Fibroblast of skin of back (primary cell): ENCODE data around the gene SCUBE2. TPM values are rescaled to one million over a fixed set of nuclear protein-coding genes. Genes with fewer than 3 reads are reported as not detected.
A peak's percentile ranks its signal among the peaks of the same experiment; 100 is the strongest.

Experiments used
- DNase-seq: peaks from one replicate; pipeline ENCODE4 v3.0.0-alpha.2; 2013
- polyA plus RNA-seq, 2 experiments: library from polyadenylated mRNA; unstranded; fragments of 120-200 nt; gene quantifications; one replicate each; pipeline ENCODE4 v1.2.1, GENCODE V29; 2013; ENCODE audit not compliant: insufficient read length in 2 of 2

SCUBE2 gene
- polyA plus RNA-seq (2013, experiment 1 of 2; ENCODE audit: insufficient read length): 1.2 TPM
- polyA plus RNA-seq (2013, experiment 2 of 2; ENCODE audit: insufficient read length): 0.82 TPM

DNA sequence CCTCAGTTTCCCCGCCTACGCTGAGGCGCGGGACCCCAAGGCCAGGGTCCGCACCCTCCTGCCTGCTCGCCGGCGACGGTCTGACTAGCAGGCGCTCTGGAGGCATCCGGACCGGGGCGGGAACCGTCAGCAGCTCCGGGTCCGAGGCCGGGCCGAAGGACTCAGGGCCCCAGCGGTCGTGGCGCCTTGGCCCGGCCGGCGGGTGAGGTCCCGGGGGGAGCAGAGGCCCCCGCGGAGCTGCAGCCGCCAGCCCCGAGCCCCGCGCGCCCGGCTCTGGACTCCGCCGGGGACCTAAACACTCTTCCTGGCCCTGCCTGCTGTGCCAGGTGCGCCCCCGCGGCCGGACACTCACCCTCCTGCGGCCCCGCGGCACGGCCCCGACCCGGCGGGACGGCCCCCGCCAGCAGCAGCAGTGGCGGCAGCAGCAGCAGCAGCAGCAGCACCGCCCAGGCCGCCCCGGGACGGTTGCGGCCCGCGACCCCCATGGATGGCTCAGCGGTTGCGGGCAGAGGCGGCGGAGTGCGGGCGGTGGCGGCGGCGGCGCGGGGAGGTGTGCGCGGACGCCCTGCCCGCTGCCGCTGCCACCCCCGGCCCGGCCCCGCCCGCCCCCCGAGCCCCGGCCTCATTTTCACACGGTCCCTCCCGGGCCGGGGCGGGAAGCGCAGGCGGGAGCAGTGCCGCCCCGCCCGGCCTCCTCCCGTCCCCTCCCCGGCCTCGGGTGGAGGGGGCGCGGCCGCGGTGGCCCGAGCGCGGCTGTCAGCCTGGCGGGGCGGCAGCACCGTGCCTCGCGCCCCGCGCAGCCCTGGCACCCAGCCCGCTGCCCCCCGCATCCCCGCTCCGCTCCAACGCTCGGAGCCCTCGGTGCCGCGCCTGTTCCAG is at the start of gene SCUBE2:
Gene SCUBE2, minus strand, starts transcription at position 556 of the 879 bp plus-strand sequence. Its CDS starts 71 bp downstream, at position 485.
- DNase-seq: no peak

DNA sequence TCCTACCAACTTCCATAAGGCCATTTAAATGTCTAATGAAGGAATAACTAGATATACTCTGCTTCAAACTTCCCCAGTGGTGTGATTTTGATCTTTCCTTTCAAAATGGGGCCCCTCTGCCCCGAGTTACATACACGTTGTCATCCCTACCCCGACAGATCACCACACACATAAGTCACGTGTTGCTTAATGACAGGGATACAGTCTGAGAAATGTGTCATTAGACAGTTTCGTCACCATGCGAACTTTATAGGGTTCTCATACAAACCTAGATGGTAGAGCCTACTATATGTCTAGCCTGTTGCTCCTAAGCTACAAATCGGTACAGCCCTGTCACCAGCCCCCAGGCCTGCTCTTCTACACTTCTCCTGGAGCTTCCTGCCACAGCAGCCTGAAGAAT is 49.8 kb upstream of the SCUBE2 start:
- no peak for DNase-seq

DNA sequence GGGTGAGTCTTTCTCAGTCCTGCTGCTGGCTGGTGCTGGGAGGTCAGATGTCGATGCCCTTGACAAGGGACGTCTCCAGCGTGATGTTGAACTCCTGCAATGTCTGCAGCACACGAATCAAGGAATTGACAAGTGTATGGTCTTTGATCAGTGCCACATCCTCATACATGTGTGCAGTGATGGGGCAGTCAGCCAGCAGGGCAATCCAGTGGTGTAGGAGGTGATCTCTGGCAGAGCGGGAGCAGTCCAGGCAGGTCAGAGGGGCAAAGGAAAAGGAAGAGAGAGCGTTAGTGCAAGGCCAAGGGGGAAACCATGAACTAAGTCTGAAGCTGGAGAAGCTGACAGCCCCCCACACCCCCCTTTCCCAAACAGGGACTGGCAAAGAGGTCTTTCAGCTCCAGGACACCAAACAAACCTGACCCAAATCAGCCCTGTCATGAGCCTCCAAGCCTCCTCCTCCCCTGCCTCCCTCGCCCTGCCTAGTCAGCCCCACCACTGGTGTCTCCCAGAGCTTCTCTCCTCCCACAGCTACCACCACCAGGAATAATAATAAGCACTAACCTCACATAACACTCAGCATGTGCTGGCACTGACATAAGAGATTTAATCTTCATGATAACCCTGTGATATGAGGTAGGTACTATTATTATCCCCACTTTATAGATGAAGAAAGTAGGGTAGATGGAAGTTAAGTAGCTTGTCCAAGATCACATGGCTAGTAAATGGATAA is 48.4 kb upstream of the SCUBE2 start:
- DNase-seq: no peak

DNA sequence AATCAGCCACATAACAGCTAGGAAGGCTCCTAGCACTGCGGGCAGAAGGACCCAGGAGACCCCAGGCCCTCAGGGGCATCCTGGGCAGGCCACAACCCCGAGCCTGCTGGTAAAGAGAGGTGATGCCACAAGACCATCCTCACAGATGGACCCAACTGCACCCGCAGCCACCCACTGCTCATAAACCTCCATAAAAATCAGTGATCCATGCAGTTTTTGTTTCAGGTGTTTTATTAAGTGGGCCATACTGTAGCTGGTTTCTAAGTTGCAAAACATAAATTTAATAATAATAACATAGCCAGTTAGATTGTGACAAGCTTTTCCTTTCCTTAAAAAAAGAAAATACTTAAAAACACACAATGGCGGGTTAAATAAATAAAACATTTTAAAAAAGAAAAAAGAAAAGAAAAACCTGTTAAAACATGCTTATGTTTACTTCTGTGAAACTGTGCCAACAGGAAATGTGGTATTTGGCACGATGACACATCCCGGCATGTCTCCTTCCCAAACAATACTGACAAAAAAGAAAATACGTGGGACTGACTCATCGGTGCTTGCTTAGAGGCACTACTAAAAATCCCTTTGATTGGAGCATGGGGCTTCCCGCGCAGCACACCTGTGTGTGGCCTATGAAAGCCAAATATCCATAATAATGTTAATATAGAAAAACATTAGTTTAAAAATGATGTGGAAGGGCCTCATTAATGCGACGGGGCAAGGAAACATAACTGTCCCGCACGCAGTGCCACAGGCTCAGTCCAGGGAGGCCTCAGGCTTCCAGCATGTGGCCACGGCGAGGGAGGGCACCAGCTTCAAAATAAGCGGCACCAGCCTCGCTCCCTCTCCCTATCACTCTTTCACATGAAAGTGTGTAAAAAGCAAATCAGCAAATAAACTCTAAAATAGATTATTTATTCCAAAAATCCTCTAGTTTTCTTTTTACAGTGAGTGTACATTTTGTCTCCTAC is 47.5 kb upstream of the SCUBE2 start:
- peak; percentile 91 for DNase-seq

DNA sequence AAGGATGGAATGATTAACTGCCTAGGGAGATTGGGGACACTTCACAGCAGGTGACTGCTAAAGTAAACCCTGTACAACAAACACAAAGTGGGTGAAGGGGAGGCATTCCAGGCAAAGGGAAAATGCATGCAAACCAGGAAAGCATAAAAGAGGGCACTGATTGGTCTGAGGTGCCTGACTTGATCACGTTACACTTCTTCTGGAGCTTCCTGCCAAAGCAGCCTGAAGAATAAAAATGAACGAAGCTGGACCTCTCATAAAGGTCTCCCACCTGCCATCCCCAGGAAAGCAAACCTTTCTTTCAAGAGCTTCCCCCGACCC is 46.7 kb upstream of the SCUBE2 start:
- DNase-seq: no peak

DNA sequence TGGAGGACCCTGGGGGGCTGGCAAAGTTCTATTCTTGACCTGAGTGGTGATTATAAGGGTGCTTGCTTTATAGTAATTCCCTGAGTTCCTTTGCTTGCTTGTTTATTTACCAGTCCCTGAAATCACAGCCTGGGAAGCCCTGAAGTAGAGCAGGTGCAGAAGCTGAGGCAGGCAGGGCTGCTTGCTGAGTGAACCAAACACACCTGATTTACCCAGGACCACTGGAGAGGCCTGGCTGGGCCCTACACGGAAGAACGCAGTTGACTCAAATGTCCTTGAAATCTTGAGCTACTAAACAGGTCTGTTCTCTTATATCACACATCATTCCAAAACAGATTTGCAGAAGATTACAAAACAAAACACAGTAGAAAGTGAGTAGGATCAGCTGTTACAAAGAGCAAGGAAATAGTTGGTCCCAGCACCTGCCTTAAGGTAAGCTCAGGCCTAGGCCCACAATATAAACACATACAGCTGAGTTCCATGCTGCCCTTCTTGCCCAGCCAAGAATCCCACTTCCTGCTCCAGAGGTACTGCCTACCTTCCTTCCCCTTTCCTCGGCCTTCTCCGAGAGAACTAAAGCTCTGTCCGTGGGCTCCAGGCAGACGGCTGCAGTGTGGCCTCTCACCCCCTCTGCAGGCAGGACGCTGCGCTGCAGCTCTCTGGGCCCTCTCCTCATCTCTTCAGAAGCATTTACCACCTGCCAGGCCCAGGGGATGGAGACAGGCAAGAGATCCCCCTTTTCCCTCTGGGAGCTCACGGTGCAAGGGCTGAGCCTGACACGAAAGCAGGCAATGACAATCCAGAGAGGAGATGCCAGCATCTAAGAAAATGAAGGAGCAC is 46.1 kb upstream of the SCUBE2 start:
- DNase-seq: peak; percentile 56

DNA sequence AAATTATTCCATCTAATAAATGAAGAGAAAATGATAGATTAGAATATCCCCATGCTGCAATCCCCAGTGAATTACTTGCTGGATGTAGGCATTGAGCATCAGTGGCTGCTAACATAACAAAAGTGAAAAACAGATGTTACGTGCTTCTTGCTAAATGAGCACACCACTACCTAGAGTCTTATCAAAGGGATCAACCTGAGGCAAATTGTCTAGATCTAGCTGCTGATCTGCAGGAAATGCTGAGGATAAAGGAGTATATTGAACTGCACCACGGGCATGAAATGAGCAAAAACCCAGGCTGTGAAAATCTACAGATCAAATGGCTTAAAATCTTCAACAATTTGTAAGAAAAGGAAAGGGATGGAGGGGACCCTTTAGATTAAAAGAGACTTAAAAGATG is 45.3 kb upstream of the SCUBE2 start:
- DNase-seq: no peak

DNA sequence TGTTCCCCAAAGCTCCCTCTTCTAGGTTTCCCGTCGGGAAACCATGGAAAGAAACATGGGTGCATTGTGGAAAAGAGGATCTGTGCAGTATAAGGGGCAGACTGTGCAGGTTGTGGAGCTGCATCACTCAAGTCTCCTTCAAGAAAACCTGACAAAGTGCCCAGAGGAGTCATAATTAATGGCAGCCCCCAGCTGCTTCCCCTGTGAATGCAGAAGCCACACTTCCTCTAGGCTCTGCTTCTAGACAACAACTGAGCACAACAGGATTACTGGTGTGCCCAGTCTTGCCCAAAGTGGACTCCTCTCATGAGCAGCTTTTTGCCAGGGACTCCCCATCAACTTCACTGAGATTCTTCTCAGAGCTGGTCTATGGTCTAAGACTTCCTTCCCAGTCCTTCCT is 42.6 kb upstream of the SCUBE2 start:
- no peak for DNase-seq

DNA sequence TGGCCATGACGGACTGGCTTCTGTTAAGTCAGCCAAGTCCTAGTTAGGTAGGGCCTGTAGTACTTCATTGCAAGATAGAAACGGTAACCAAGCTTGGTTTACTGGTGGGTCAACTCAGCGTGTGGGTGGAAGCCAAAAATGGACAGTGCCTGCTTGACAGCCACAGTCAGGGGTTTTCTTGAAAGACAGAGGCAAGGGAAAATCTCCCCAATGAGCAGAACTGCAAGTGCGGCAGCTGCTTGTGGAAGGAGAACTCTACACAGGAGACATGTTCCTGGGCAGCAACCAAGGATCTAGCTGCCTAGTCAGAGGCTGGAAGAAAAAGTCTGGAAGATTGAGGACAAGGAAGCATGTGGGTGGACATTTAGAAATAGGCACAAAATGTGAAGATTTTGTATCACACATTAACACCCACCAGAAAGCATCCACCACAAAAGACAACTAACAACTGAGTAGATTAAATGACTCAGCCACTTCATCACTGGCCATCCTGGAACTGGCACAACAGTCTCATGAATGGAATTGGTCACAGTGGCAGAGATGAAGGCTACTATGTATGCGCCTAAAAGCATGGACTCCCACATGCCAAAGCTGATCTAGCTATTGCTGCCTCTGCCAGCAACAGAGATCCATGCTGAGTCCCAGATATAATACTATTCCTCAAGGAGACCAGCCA is 40.9 kb upstream of the SCUBE2 start:
- no peak for DNase-seq

DNA sequence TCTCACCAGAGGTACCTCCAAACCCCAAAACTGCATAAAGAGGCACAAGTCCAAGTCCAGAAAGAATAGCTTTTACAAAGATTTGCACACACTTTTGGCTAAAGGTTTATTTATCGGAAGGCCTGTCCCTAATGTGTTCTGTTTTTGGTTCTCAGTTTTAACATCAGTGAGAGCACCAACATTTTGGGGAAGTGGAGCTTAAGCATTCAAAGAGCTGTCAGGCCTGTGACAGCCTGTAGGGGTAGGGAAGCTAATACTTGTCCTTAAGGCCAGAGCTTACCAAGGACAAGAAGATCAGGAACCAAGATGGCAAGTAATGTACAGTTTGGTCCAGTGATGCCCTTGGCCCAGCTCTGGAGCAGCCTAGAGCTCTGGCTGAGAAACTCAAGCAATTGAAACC is 38.9 kb upstream of the SCUBE2 start:
- DNase-seq: no peak

DNA sequence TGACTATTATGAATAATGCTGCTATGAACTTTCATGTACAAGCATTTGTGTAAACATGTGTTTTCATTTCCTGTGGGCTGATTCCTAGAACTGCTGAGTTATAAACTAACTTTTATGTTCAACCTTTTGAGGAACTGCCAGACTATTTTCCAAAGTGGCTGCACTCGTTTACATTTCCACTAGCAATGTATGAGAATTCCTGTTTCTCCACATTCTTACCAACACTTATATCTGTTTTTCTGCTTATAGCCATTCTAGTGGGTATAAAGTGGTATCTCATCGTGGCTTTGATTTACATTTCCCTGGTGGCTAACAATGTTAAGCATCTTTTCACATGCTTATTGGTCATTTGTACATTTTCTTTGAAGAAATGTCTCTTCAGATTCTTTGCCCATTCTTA is 35.2 kb upstream of the SCUBE2 start:
- DNase-seq: no peak

DNA sequence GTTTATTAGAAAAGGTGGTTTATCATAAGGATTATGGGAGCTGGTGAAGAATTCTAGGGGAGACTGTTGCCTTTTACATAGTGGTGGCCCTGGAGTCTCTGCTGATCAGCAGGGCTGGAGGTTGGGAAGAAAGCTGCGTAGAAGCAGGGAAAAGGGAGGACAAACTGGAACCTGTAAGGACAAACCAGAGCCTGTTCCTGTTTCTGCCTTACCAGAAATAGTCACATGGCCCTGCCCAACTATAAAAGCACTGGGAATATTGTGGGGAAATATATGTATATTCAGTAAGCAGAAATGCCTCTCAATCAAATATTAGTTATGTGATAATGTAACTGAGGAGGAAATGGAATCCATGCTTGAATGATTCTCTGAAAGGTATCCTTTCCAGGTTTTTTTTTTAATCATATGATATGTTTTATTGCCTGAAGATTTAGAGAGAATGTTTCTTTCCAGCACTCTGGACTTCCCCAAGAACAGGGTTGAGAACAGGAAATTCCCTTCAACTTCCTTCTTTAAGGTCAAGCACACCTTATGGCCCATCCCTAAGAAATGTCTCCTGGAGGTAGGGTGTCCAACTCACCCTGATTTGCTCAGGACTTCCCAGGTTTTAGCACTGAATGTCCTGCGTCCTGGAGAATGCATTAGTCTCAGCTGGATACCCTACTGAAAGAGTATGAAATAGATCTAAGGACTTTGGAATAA is 33.9 kb upstream of the SCUBE2 start:
- DNase-seq: no peak

DNA sequence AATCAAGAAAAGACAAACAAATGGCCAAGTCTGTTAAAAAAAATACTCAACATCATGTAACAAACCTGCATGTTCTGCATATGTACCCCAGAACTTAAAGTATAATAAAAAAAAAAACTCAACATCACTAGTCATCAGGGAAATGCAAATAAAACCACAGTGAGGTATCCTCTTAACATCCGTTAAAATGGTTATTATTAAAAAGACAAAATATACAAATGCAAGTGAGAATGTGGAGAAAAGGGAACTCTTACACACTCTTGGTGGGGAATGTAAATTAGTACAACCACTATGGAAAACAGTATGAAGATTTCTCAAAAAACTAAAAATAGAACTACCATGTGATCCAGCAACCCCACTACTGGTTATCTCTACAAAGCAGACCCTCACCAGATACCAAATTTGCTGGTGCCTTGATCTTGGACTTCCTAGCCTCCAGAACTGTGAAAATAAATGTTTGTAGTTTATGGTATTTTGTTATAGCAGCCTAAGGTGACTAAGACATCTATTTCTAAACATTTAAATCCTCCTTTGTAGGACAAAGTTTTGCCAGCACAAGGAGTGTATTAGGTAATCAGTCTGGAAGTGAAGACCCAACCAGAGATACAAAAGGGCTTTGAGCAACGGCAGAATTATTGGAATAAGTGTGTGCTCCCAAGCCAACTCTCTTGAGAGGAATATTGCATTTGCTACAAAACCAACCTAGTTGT is 32.4 kb upstream of the SCUBE2 start:
- DNase-seq: no peak

DNA sequence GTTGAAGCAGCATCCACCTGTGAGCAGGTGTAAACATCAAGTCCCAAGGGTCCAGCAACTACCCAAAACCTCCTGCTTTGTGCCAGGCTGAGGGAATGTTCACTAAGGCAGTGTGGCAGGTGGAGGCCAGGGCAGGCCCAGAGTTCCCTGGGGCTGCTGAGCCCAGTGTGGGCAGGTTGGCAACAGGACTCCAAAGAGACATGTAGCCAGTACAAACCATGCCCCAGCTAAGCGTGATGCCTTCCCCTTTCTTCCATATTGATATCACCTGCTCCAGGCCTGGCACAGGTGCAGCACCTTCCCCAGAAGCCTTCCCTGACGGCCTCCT is 30.0 kb upstream of the SCUBE2 start:
- no peak for DNase-seq

DNA sequence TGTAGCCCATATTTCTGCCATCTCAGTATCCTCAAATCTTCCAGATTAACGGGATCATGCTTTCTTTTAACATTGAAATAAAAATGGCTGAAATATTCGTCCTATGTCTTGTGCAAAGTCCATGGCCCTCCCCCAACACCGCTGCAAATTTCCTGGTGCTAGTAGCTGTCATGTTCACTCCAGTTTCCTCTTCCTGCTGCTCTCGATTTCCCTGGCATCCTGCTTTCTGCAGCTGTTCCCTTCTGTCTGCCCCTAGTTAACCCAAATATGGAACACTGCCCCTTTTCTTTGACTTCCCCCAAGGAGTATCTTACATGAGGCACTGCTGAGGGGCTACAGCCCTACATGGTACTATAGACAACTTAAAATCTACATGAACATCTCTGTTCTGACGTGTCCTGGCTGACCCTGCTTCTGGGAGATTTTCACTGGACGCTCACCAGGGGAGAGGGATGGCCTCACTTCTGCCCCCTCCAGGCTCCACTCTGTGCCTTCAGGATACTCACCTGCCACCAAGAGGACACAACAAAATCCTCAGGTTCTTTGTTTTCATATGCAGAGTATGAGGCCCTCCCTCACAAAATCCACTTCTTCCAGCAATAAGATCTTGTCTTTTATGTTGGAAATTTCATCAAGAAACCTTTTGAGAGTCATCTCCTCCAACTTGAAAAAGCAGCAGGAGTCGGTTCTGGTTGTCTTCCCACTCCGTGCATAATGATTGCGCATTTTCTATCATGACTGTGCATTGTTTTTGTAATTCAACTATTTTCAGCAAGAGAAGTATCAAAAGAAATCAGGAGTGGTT is 29.5 kb upstream of the SCUBE2 start:
- no peak for DNase-seq

DNA sequence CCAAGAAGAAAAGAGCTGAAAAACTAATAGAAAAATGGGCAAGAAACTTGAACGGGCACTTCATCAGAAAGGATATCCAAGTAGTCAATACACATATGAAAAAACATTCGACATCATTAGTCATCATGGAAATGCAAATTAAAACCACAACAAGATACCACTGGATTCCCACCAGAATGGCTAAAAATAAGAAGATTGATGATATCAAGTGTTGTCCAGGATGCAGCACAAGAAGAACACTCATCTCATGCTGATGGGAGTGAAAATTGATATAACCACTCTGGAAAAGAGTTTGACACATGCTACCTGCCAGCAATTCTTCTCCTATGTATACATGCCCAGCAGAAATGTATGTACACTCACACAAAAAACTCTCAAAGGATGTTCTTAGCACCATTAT is 26.9 kb upstream of the SCUBE2 start:
- DNase-seq: peak; percentile 18

DNA sequence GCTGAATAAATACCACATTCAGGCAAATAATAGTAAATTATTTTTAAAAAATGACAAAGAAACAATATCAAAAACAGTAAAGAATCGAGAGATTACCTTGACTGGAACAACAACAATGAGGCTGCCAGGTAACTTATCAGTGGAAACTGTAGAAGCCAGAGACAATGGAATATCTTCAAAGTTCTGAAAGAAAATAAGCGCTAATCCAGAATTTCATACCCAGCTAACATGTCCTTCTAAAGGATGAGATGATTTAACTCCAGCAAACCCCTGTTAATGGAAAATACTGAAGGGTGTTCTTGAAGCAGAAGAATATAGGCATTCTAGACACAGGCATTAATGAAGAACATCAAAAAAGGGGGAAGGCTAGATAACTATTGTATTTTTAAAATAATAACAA is 20.7 kb upstream of the SCUBE2 start:
- no peak for DNase-seq

DNA sequence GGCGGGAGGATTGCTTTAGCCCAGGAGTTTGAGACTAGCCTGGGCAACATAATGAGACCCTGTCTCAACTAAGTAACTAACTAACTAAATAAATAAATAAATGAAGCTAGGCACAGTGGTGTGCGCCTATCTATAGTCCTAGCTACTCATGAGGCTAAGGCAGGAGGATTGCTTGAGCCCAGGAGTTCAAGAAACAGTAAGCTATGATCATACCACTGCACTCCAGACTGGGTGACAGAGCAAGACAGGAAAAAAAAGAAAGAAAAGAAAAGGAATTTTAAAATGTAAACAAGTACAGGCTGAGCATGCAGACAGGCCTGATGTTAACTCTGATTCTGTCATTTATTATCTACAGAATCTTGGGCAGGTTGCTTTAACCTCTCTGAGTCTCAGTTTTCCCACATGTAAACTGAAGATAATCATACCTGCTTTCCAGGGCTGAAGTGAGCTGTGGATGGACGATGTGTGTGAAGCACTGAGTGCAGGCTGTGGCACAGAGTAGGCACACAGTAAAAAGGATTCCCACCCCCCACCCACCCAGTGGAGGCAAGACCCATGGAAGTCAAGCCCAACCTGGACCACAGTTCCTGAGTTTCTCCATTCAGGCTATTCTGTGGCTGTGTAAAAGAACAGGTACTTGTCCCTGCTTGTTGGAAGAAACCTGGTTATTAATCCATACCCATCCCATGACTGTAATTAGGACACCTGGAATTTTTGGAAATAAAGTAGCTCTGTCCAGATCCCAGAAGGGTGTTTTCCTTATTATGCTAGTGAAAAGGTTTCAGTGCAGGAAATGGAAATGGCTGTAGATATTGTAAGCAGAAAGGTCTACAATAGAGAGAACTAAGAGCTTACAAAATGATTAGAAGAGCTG is 18.7 kb upstream of the SCUBE2 start:
- no peak for DNase-seq
